GM18511 (cell line): ENCODE measurements around the gene TWNK.

Experiments
- ATAC-seq: cut with Tn5 transposase; IDR thresholded peaks from one replicate; pipeline ENCODE4 v1.9.1; 2021; ENCODE audit warnings: mild to moderate bottlenecking, moderate library complexity; ENCODE audit not compliant: unreplicated experiment

TWNK gene

GRCh38 chr10:100986952-100987684, at the start of gene TWNK, which contains the start of gene MRPL43:
Gene TWNK (plus strand): TSS chr10:100987543. CDS start chr10:100988211, 668 bp downstream.
Gene MRPL43 (minus strand): TSS chr10:100987497. CDS start chr10:100987443, 54 bp downstream.
- ATAC-seq = peak; percentile 89

GRCh38 chr10:100939763-100940344, 47.5 kb upstream of the TWNK start:
- no peak for ATAC-seq

- no peak for ATAC-seq
Measured at GRCh38 chr10:100942229-100942628, 45.1 kb upstream of the TWNK start.

GRCh38 chr10:100943508-100943907, 43.8 kb upstream of the TWNK start:
- no peak for ATAC-seq

GRCh38 chr10:100945754-100946153, 41.6 kb upstream of the TWNK start:
- no peak for ATAC-seq

- ATAC-seq = no peak
Measured at GRCh38 chr10:100948916-100949315, 38.4 kb upstream of the TWNK start.

GRCh38 chr10:100960251-100960650, 27.1 kb upstream of the TWNK start:
- ATAC-seq = no peak

GRCh38 chr10:100962351-100963080, 24.8 kb upstream of the TWNK start:
- ATAC-seq = no peak

- no peak for ATAC-seq
Measured at GRCh38 chr10:100963826-100964225, 23.5 kb upstream of the TWNK start.

- no peak for ATAC-seq
Measured at GRCh38 chr10:100965820-100966219, 21.5 kb upstream of the TWNK start.

GRCh38 chr10:100966887-100967286, 20.5 kb upstream of the TWNK start:
- ATAC-seq = no peak

- ATAC-seq = no peak
Measured at GRCh38 chr10:100967332-100967731, 20.0 kb upstream of the TWNK start.

GRCh38 chr10:100968062-100968736, 19.1 kb upstream of the TWNK start:
- no peak for ATAC-seq

GRCh38 chr10:100968863-100969186, 18.5 kb upstream of the TWNK start:
- no peak for ATAC-seq

- ATAC-seq = peak; percentile 60
Measured at GRCh38 chr10:100969187-100970075, 17.9 kb upstream of the TWNK start, which contains the start of gene SEMA4G. Gene SEMA4G (plus strand): TSS chr10:100969504. CDS start chr10:100972913, 3,409 bp downstream.

GRCh38 chr10:100970076-100970913, 17.0 kb upstream of the TWNK start:
- ATAC-seq = no peak

- no peak for ATAC-seq
Measured at GRCh38 chr10:100970914-100971811, 16.2 kb upstream of the TWNK start.

GRCh38 chr10:100972115-100972903, 15.0 kb upstream of the TWNK start:
- no peak for ATAC-seq
